Upper lobe of left lung (tissue), 4 donors: ENCODE data around the gene ECEL1.

Experiments
- EP300 ChIP-seq, 4 donors: sonication (generic); formaldehyde crosslinking; IDR thresholded peaks; one replicate each; pipeline ENCODE4 v1.5.1; 2017; ENCODE audit warnings: antibody characterized with exemption in 4 of 4, control low read depth in 2 of 4
- POLR2A ChIP-seq, 4 donors: fragments of 450-650 bp; IDR thresholded peaks; one replicate each; pipeline ENCODE4 v1.5.1; 2016 to 2017; ENCODE audit warnings: antibody characterized with exemption in 4 of 4, mild to moderate bottlenecking in 2 of 4
- POLR2AphosphoS5 ChIP-seq, 2 donors: sonication (generic); formaldehyde crosslinking; IDR thresholded peaks; one replicate each; pipeline ENCODE4 v1.5.1; 2017; ENCODE audit warnings: antibody characterized with exemption in 2 of 2
- TF ChIP-seq, protein P1 (sequence below), 6 experiments: fragments of 450-650 bp in 4 of 6; fragments of 200-600 bp in 2 of 6; sonication (generic) in 2 of 6; IDR thresholded peaks; one replicate each; pipeline ENCODE4 v1.5.1; 2016 to 2019; ENCODE audit warnings: antibody characterized with exemption in 6 of 6

DNA sequence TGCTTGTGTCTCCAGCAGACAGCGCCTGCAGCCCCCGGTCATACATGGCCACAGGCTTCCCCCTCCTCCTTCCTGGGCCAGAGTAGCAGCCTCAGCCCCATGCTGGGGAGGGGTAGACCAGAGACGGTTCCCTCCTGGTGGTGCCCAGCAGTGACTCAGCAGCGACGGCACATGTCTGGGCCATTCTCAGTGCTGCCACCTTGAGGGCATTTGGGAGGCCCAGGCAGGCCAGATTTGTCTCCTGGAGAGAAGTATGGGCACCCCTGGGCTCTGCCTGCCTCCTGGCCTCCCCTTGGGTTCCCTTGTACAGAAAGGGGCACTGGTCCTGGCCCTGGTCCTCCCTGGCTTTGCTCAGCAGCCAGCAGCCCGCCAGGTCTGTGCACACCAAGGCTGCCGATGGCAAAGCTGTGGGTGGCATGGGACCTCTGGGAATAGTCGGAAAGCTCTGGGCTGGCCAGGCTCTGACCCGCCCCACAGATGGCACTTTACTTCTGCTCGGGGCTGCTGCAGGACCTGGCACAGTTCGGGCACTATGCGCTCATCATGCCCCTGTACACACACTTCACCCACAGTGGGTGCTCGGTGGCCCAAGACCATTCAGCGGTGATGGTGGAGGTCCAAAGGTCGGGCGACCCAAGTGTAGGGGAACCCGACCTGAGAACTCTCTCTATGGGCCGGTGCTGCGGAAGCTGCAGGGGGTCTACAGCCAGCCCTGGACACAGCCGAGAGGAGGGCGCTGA is 43.1 kb downstream of the ECEL1 start:
- TF ChIP-seq EP300 (IDR thresholded peaks at IDR 0.05) (no peak), POLR2A (IDR thresholded peaks at IDR 0.05) (no peak), POLR2AphosphoS5 (IDR thresholded peaks at IDR 0.05) (no peak)
- TF ChIP-seq, protein P1, sequence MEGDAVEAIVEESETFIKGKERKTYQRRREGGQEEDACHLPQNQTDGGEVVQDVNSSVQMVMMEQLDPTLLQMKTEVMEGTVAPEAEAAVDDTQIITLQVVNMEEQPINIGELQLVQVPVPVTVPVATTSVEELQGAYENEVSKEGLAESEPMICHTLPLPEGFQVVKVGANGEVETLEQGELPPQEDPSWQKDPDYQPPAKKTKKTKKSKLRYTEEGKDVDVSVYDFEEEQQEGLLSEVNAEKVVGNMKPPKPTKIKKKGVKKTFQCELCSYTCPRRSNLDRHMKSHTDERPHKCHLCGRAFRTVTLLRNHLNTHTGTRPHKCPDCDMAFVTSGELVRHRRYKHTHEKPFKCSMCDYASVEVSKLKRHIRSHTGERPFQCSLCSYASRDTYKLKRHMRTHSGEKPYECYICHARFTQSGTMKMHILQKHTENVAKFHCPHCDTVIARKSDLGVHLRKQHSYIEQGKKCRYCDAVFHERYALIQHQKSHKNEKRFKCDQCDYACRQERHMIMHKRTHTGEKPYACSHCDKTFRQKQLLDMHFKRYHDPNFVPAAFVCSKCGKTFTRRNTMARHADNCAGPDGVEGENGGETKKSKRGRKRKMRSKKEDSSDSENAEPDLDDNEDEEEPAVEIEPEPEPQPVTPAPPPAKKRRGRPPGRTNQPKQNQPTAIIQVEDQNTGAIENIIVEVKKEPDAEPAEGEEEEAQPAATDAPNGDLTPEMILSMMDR (IDR thresholded peaks at IDR 0.05) = peak in 4 of 6 experiments; percentile 31 to 52 (median 43)
